Mesenchymal stem cell (in vitro differentiated cells and primary cell): ENCODE data around the gene PROX1.

Experiments used
- DNase-seq: peaks from one replicate; pipeline ENCODE4 v3.0.0-alpha.2; 2013
- H2AFZ ChIP-seq: one replicate; pipeline ENCODE4 v1.6.1; 2013; ENCODE audit warnings: low read depth, mild to moderate bottlenecking, control low read depth, inconsistent platforms, low read length, moderate library complexity
- H2AK5ac ChIP-seq: 2 replicates; pipeline ENCODE4 v1.6.1; 2013; ENCODE audit warnings: low read length, moderate library complexity, mild to moderate bottlenecking, inconsistent platforms; ENCODE audit not compliant: severe bottlenecking
- H2BK120ac ChIP-seq: one replicate; pipeline ENCODE4 v1.6.1; 2013; ENCODE audit warnings: low read depth, mild to moderate bottlenecking, inconsistent platforms, low read length, moderate library complexity
- H2BK12ac ChIP-seq, 2 experiments: one replicate each; pipeline ENCODE4 v1.6.1; 2013; ENCODE audit warnings: inconsistent platforms in 2 of 2, low read length in 2 of 2, mild to moderate bottlenecking in 2 of 2, moderate library complexity in 2 of 2, control low read depth in 1 of 2
- H2BK15ac ChIP-seq: one replicate; pipeline ENCODE4 v1.6.1; 2013; ENCODE audit warnings: mild to moderate bottlenecking, low read depth, inconsistent platforms; ENCODE audit not compliant: poor library complexity, severe bottlenecking
- H2BK5ac ChIP-seq: 2 replicates; pipeline ENCODE4 v1.6.1; 2013; ENCODE audit warnings: low read depth, mild to moderate bottlenecking, low read length, control low read depth, inconsistent platforms; ENCODE audit not compliant: poor library complexity, severe bottlenecking
- H3K14ac ChIP-seq, 2 experiments: one replicate each; pipeline ENCODE4 v1.6.1; 2013; ENCODE audit warnings: inconsistent platforms in 2 of 2, low read length in 2 of 2, control low read depth in 1 of 2, mild to moderate bottlenecking in 1 of 2, moderate library complexity in 1 of 2
- H3K18ac ChIP-seq, 2 experiments: one replicate each; pipeline ENCODE4 v1.6.1; 2013; ENCODE audit warnings: inconsistent platforms in 2 of 2, low read length in 2 of 2, control low read depth in 1 of 2, low read depth in 1 of 2, mild to moderate bottlenecking in 1 of 2
- H3K23ac ChIP-seq, 2 experiments: one replicate each; pipeline ENCODE4 v1.6.1; 2013; ENCODE audit warnings: inconsistent platforms in 2 of 2, low read length in 2 of 2, mild to moderate bottlenecking in 2 of 2, moderate library complexity in 2 of 2, control low read depth in 1 of 2
- H3K27ac ChIP-seq: 2 replicates; pipeline ENCODE4 v1.5.1; 2013; ENCODE audit warnings: mild to moderate bottlenecking, moderate library complexity, low read length, control low read depth, inconsistent platforms; ENCODE audit not compliant: poor library complexity, severe bottlenecking
- H3K27me3 ChIP-seq, 2 experiments: 2 replicates each; pipeline versions ENCODE4 v1.6.1 to v1.7.0; 2013; ENCODE audit warnings: low read length in 2 of 2, mild to moderate bottlenecking in 2 of 2, moderate library complexity in 2 of 2, control low read depth in 1 of 2, inconsistent platforms in 1 of 2; ENCODE audit not compliant: control insufficient read depth in 1 of 2, insufficient read depth in 1 of 2
- H3K36me3 ChIP-seq, 2 experiments: 2 replicates each; pipeline versions ENCODE4 v1.6.1 to v1.7.0; 2013; ENCODE audit warnings: low read length in 2 of 2, control low read depth in 1 of 2, inconsistent platforms in 1 of 2, low read depth in 1 of 2, mild to moderate bottlenecking in 1 of 2; ENCODE audit not compliant: insufficient read depth in 2 of 2, control insufficient read depth in 1 of 2
- H3K4ac ChIP-seq, 2 experiments: one replicate each; pipeline ENCODE4 v1.6.1; 2013; ENCODE audit warnings: inconsistent platforms in 2 of 2, low read length in 2 of 2, mild to moderate bottlenecking in 2 of 2, moderate library complexity in 2 of 2, control low read depth in 1 of 2, low read depth in 1 of 2
- H3K4me1 ChIP-seq: 2 replicates; pipeline ENCODE4 v1.6.1; 2013; ENCODE audit warnings: low read depth, low read length, control low read depth; ENCODE audit not compliant: control insufficient read depth, insufficient read depth
- H3K4me2 ChIP-seq: 2 replicates; pipeline ENCODE4 v1.6.1; 2013; ENCODE audit warnings: low read length, mild to moderate bottlenecking, inconsistent platforms; ENCODE audit not compliant: poor library complexity, severe bottlenecking
- H3K4me3 ChIP-seq, 2 experiments: 2 replicates each; pipeline versions ENCODE4 v1.5.1 to v1.7.0; 2013; ENCODE audit warnings: low read length in 2 of 2, mild to moderate bottlenecking in 2 of 2, control low read depth in 1 of 2, low read depth in 1 of 2; ENCODE audit not compliant: insufficient read depth in 1 of 2
- H3K79me1 ChIP-seq: replicated peaks from 2 replicates; pipeline ENCODE4 v1.6.1; 2013; ENCODE audit warnings: mild to moderate bottlenecking, control low read depth, low read length, inconsistent platforms; ENCODE audit not compliant: poor library complexity, severe bottlenecking
- H3K9ac ChIP-seq: 2 replicates; pipeline ENCODE4 v1.7.0; 2013; ENCODE audit warnings: mild to moderate bottlenecking, low read length, moderate library complexity
- H3K9me3 ChIP-seq: 2 replicates; pipeline ENCODE4 v1.7.0; 2013; ENCODE audit warnings: mild to moderate bottlenecking, low read length; ENCODE audit not compliant: control insufficient read depth
- H4K8ac ChIP-seq: one replicate; pipeline ENCODE4 v1.6.1; 2013; ENCODE audit warnings: inconsistent platforms, mild to moderate bottlenecking, low read length, moderate library complexity
- H4K91ac ChIP-seq: one replicate; pipeline ENCODE4 v1.6.1; 2013; ENCODE audit warnings: mild to moderate bottlenecking, low read length, inconsistent platforms
- WGBS: methylation state at CpG from one replicate; pipeline ENCODE4 v1.1.7; 2013; ENCODE audit warnings: mixed read lengths; 5-methylcytosine and 5-hydroxymethylcytosine counted together

Gene PROX1

GRCh38 chr1:214008347-214008746 lies 20.6 kb downstream of the PROX1 start:
- Histone ChIP-seq H2BK120ac (no peak overlapping the region), H2AFZ (no peak overlapping the region), H3K9me3 (no peaks in the 10 kb centered on the region), H3K4ac (no peak overlapping the region), H4K8ac (no peak overlapping the region), H2AK5ac (no peak overlapping the region), H3K4me3 (no peak overlapping the region), H3K27ac (no peak overlapping the region), H2BK5ac (no peak overlapping the region), H3K27me3 (no peaks in the 10 kb centered on the region), H4K91ac (no peak overlapping the region), H2BK12ac (no peak overlapping the region), H3K4me2 (no peak overlapping the region), H3K79me1 (no peaks in the 10 kb centered on the region), H3K18ac (no peak overlapping the region), H3K36me3 (no peaks in the 10 kb centered on the region), H3K14ac (no peak overlapping the region), H3K9ac (no peak overlapping the region), H3K23ac (no peak overlapping the region), H3K4me1 (no peaks in the 10 kb centered on the region), H2BK15ac (no peak overlapping the region)
- 96% methylated on average over 2 of the region's 3 CpGs for WGBS
- no peak for DNase-seq

DNA sequence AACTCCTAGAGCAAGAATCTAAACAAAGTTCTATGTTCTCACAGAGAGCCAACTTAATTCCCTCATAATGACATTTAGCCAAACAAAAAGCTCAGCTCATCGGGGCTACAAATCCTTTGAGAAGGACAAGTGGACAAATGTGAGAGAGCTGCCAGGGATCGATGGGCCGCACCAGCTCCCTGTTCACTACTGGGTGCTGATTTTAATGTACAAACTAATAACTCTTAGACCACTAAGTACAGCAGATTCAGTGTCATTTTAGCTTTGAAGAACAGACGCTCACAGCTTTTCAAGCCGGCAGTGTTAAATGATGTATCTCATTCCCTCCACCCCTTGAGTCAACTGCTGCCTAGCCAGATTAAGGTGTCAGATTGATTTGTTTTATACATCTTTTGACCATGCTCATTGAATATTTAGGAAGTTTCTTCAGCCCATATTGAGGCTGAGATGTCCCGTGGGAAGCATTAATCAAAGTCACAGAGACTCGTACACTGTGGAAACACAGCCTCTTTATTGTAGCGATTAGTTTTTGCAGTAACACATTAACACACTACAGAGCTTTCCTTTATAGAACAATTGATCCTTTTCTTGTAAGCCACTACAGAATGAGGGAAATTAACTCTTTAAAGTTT lies 21.1 kb downstream of the PROX1 start:
- no peak overlapping the region for H2BK120ac ChIP-seq
- H3K27ac ChIP-seq, result no peak overlapping the region
- H3K9me3 ChIP-seq, result no peaks in the 10 kb centered on the region
- H2AFZ ChIP-seq, result no peak overlapping the region
- no peaks in the 10 kb centered on the region for H3K4me1 ChIP-seq
- no peak overlapping the region for H3K4me2 ChIP-seq
- H2AK5ac ChIP-seq, result no peak overlapping the region
- H3K36me3 ChIP-seq, result no peaks in the 10 kb centered on the region
- no peak overlapping the region for H3K23ac ChIP-seq
- H3K9ac ChIP-seq, result no peak overlapping the region
- no peak overlapping the region for H3K18ac ChIP-seq
- no peak overlapping the region for H4K91ac ChIP-seq
- no peak overlapping the region for H3K4me3 ChIP-seq
- H4K8ac ChIP-seq, result no peak overlapping the region
- H2BK15ac ChIP-seq, result no peak overlapping the region
- no peak overlapping the region for H3K4ac ChIP-seq
- H2BK12ac ChIP-seq, result no peak overlapping the region
- no peaks in the 10 kb centered on the region for H3K27me3 ChIP-seq
- no peaks in the 10 kb centered on the region for H3K79me1 ChIP-seq
- H2BK5ac ChIP-seq, result no peak overlapping the region
- H3K14ac ChIP-seq, result no peak overlapping the region
- no peak for DNase-seq
- 72% methylated on average over 8 of the region's 8 CpGs for WGBS

DNA sequence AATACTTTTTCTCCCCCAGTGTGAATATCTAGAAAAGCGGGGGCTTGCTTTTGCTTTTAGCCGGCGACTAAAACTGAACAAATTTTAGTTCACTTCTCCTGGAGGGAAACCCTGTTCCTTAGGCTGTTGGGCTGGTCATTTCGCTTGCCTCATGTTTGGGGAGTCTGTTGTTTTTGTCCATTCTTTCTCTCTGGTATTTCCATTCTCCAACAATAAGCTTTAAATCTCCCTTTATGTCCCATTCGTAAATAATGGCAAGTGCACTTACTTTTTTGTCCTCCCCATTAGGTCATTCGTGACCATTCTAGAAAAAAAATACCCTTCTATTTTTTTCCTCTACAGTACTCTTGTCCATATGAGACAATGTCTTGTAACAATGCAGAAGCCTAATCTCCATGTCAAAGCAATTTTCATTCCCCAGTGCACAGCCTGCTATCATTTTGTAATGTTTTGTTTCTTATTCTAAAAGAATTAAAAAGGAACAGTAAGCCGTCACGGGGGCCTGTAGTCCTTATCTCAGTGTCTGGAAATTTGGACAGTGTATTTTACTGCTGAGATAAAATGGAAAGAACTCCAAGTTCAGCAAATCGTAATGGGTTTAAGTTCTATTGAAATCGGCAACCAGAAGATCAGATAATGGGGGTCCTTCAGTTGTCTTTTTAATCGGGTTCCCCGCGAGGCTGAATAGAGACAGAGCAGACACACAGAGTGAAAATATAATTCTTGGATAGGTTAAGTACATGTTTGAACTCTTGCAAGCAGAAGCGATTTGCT lies 21.8 kb downstream of the PROX1 start:
- Histone ChIP-seq H3K9ac (no peak overlapping the region), H3K14ac (no peak overlapping the region), H2BK5ac (no peak overlapping the region), H3K27ac (no peak overlapping the region), H2BK12ac (no peak overlapping the region), H3K18ac (no peak overlapping the region), H2BK120ac (no peak overlapping the region), H2AFZ (no peak overlapping the region), H3K4me3 (no peak overlapping the region), H3K23ac (no peak overlapping the region), H3K27me3 (no peaks in the 10 kb centered on the region), H3K4me2 (no peak overlapping the region), H4K91ac (no peak overlapping the region), H3K9me3 (no peaks in the 10 kb centered on the region), H3K4ac (no peak overlapping the region), H2AK5ac (no peak overlapping the region), H3K4me1 (no peaks in the 10 kb centered on the region), H3K36me3 (no peaks in the 10 kb centered on the region), H4K8ac (no peak overlapping the region), H2BK15ac (no peak overlapping the region), H3K79me1 (no peaks in the 10 kb centered on the region)
- WGBS, result 59% methylated on average over 14 of the region's 14 CpGs
- no peak for DNase-seq

- H2AFZ ChIP-seq, result no peak overlapping the region
- H2BK15ac ChIP-seq, result no peak overlapping the region
- no peak overlapping the region for H3K4me2 ChIP-seq
- H3K4ac ChIP-seq, result no peak overlapping the region
- H2BK12ac ChIP-seq, result no peak overlapping the region
- no peaks in the 10 kb centered on the region for H3K27me3 ChIP-seq
- H3K4me3 ChIP-seq, result no peak overlapping the region
- DNase-seq, result no peak
- no peak overlapping the region for H3K9ac ChIP-seq
- no peaks in the 10 kb centered on the region for H3K36me3 ChIP-seq
- H2BK5ac ChIP-seq, result no peak overlapping the region
- H3K23ac ChIP-seq, result no peak overlapping the region
- H2AK5ac ChIP-seq, result no peak overlapping the region
- H2BK120ac ChIP-seq, result no peak overlapping the region
- H3K4me1 ChIP-seq, result no peaks in the 10 kb centered on the region
- H3K27ac ChIP-seq, result no peak overlapping the region
- no peak overlapping the region for H4K91ac ChIP-seq
- H3K79me1 ChIP-seq, result no peaks in the 10 kb centered on the region
- WGBS, result 26% methylated on average over 1 of the region's 1 CpG
- H3K18ac ChIP-seq, result no peak overlapping the region
- no peak overlapping the region for H4K8ac ChIP-seq
- H3K9me3 ChIP-seq, result no peaks in the 10 kb centered on the region
- no peak overlapping the region for H3K14ac ChIP-seq
Observed at GRCh38 chr1:214010197-214010573, 22.4 kb downstream of the PROX1 start.
